Activated gamma-delta T cell (primary cell): Measurements from ENCODE around the gene PEMT.

ENCODE experiments used
- DNase-seq: peaks from one replicate; lab custom pipeline; 2025; lab: John Stamatoyannopoulos, UW

PEMT gene

GRCh38 chr17:17553217-17554195 is 38.0 kb downstream of the PEMT start:
- no peak for DNase-seq

DNA sequence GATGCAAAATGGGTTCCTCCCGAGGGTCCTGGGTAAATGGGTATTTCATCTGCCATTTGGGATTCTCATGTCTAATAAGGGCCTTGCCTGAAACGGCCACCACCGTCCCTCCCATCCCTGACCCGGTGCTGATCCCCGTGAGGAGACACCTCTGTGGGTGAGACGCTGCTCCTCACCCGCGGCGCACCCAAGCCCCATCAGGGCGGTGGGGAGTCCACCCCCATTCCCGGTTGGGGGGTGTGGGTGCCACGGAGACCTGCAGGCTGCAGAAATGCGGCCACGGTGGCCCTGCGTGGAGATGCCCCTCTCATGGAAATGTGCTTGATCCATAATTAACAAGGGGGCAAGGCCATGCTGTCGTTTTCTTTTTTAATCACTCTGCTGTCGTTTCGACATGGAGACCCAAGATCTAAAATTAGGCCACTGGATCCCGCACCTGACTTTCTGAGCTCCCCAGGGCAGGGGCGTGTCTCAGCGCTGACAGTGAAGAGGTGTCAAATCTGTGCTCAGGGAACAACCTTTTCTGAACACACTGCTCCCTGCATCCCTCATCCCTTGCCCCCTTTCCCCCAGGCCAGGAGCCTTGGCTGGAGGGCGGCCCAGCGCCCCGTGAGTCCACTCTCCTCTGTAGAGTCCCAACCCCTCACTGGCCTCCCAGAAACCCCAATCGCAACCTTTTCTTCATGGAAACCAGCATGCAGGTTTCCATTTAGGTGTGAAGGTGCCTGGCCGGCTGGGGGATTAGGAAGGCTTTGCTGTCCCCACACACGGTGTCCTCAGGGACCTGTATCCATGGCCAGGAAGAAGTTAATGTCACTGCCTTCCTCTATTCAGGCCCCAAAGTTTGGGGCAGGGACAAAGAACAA is 38.9 kb downstream of the PEMT start:
- DNase-seq, result no peak

DNA sequence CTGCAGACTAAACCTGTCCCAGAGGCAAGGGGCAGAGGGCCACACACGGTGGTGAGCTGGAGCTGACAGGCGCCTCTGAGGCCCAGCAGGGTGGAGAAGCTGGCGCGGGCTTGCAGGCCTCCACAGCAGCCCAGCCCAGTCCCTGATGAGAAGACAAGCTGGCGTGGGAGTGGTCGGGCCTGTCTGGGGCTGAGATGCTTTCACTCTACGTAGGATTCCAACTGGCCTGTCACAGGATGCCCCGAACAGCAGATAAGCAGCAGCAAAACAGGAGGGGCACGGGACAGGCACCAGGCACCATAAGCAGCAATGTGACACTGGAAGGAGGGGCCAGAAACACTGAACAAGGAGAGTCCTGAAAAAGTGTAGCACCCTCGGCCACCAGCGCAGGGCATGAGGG is 40.1 kb downstream of the PEMT start:
- DNase-seq, result no peak

DNA sequence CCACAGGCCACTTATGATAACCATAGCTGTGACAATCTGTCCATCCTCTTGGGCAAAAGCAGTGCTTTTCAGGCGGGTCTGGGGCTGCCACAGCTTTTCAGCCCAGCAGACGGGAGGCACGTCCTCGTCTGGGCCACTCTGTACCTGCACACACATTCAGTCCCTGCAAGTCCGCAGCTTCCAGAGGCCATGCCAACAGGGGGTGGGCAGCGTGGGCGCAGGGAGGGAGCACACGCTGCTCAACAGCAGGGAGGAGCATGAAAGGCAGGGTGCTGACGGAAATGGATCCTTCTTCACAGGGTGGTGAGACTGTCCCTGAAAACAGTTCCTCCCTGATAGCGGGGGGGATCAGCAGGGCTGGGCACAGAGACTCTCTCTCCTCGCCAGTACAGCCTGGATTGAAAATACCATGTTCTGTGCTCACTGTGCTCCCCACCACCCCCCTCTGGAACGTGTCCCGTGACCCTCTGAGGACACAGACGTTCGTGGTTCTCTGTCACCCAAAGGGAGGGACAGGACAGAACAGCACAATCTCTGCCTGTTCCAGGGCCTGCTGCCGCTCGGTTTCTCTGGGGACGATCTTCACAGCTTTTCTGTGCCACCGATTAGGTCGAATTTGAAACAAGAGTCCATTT is 41.7 kb downstream of the PEMT start:
- no peak for DNase-seq

DNA sequence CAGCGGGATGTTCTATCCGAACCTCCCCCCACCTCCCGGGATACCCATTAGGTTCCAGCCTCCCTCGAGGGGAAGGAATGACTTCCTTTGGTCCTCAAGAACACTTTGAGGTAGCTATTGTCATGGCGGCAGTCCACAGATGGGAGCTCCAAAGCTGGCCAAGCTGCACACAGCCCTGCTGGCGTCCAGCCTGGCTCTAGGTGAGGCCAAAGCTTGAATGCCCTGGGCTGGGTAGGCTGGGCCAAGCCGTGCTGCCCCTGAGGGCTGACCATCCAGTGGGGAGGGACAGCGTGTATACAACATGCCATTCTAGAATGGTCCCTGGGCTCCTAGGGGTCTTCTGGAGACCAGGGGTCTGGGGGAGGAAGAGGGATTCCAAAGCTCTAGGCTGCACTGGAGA is 43.5 kb downstream of the PEMT start:
- no peak for DNase-seq

DNA sequence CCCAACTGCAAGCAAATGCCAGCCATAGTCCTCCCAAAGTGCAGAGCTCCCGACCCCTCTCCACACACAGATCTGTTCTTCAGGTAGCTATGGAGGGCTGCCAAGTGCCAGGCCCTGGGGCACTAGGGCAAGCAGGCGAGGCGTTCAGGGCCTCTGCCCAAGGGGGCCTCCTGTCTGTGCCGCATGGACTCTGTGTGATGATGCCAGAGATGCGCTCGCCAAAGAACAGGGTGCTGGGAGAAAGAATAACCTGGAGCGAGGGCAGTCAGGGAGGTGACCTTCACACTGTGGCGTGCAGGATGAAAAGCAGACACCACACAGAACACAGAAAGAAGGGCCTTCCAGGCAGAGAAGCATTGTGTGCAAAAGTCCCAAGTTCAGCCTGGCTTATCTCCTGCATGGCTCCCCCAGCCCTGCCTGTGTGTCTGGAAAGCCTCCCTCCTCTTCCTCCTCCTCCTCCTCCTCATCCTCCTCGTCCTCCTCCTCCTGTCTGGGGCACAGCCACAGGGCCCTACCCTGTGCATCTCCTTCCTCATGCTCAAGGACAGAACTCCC is 44.2 kb downstream of the PEMT start:
- no peak for DNase-seq

DNA sequence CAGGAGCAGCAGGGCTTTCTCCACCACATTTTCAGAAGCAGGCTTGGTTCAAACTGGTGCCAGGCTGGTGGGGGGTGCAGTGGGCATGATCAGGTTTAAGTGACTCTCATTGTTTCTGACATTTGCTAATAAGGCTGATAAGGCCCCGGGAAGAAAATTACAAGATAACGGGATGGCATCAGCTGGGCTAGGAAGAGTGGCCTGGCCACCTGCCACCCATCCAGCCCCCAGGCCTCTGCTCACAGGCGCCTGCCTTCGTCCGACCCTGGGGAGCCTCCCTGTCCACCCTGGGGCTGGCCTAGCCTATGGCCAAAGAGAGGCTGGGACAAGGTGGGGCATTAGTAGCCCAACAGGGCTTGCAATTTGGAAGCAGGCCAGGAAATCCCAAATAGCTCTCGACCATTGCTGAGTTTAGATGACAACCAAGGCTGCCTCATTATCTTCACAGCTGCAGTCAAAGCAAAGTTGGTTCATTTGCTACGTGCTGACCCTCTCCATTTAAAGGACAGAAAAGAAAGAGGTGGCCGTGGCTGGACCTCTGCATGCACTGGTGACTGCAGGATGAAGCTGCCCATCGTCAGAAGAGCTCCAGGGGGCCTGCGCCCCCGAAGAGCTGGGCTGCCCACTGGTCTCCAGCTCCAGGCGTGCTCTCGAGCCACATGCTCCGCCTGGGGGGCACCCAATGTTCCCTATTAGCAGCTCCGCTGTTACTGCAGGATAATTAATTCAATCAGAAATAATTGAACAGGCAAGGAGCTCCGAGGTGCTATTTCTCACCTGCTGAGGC is 44.9 kb downstream of the PEMT start:
- no peak for DNase-seq

- DNase-seq, result no peak
These were observed 45.5 kb downstream of the PEMT start for GRCh38 chr17:17545984-17546383.

DNA sequence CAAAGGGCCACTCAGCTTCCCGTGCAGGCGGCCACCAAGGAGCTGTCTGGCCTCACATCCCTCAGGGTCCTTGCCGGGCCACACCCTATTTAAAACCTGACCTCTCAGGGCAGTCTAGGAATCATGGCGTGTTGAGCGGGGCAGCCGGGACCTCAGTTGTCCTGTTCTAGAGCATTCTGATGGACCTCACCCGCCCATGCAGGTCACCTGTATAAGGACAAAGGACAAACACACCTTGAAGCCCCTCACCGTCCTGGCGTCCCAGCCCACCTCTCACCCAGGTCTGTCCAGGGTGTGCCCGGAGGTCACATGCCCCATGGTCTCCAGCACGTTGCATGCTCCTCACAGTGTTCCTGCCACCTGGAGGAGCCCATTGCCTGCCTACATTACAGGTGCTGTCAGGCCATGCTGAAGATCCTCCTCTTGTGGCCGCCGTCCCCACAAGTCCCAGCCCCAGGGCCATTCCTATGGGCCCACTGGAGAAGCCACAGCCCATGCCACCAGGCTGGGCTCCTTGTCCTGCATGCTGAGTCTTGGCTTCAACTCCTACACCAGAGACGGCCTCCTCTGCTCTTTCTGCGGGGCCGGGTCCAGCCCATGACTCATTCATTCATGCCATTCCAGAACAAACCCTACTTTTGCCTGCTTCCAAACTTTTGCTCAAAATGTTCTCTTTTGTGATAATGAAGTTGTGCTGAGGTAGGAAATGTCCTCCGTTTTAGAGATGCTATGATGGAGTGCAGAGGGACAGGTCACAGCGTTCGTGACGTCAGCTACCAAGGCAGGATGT is 46.3 kb downstream of the PEMT start:
- DNase-seq, result no peak

GRCh38 chr17:17542906-17543635 is 48.4 kb downstream of the PEMT start:
- no peak for DNase-seq

DNA sequence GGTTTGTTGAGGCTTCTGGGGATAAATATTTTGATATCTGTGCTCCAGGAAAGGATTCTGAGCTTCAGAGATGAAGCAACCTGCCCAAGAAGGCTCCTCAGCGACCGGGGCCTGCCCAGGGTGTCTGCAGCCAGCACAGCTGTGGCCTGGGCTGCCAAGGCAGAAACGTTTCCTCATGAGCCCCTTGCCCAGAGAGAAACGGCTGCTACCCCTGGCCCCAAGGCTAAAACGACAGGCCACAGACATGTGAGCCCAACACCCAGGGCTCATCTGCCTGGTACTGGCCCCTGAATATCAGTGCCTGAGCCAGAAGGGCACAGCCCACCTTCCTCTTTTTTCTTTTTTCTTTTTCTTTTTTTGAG is 49.9 kb downstream of the PEMT start:
- DNase-seq, result no peak

GRCh38 chr17:17540935-17541639 is 50.4 kb downstream of the PEMT start:
- no peak for DNase-seq

DNA sequence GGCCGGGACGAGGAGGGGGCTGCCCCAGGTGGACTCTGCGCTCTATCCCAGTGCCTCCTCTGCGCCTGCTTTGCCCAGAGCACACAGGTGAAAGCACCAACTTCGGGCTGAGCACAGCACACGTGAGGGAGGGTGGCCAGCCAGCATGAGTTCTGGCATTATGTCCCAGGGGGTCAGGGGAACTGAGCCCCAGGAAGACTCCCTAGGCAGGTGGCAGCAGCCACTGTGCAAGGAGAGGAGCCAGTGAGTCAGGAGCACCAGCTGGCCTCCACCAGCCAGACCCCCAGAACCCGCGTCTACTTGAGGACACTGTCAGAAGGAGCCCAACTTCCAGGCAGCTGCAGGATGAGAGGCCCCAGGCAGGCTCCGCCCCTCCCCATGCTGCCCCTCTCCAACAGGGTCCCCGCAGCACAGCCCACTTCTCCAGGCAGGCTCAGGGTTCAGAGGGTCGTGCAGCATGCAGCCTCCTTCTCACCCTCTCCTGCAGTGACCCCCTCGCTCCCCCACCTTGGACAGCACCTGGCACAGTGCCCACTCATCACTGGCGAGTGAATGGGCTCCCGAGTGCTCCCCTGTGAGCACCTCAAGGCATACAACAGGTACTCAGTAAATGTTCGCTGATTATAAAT is 51.1 kb downstream of the PEMT start:
- no peak for DNase-seq

- DNase-seq, result no peak
These were observed 51.9 kb downstream of the PEMT start for GRCh38 chr17:17539591-17539990.

- DNase-seq, result no peak
These were observed 52.8 kb downstream of the PEMT start for GRCh38 chr17:17538417-17539391.

- DNase-seq, result no peak
These were observed 54.0 kb downstream of the PEMT start for GRCh38 chr17:17537311-17538099.

GRCh38 chr17:17536702-17537101 is 54.8 kb downstream of the PEMT start:
- no peak for DNase-seq
